ENCODE measurements around the gene BNC2.
A peak's percentile ranks its signal among the peaks of the same experiment; 100 is the strongest.

The BNC2 gene

DNA sequence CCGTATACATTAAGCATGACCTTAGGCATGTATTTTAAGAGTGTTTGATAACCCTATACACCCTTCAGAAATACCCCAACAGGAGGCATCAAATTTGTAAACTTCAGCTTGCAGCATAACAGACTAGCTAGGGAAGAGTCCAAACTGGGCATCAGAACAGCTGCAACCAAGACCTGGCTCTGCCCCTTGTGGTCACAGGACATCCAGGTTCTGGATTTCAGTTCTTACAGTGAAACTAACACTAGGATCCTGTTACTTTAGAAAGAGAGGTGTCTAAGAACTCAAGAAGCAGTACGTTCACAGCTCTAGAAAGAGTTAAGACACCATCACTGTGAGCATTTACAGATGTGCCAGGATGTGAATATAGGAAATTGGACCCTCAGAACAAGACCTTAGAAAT lies 229.8 kb downstream of the BNC2 start:
- DNase-seq = peak; percentile 19
- TF ChIP-seq, protein P1, sequence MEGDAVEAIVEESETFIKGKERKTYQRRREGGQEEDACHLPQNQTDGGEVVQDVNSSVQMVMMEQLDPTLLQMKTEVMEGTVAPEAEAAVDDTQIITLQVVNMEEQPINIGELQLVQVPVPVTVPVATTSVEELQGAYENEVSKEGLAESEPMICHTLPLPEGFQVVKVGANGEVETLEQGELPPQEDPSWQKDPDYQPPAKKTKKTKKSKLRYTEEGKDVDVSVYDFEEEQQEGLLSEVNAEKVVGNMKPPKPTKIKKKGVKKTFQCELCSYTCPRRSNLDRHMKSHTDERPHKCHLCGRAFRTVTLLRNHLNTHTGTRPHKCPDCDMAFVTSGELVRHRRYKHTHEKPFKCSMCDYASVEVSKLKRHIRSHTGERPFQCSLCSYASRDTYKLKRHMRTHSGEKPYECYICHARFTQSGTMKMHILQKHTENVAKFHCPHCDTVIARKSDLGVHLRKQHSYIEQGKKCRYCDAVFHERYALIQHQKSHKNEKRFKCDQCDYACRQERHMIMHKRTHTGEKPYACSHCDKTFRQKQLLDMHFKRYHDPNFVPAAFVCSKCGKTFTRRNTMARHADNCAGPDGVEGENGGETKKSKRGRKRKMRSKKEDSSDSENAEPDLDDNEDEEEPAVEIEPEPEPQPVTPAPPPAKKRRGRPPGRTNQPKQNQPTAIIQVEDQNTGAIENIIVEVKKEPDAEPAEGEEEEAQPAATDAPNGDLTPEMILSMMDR (IDR thresholded peaks at IDR 0.05; ENCODE audit: low read length) = no peak
- TF ChIP-seq EZH2phosphoT487 (IDR thresholded peaks at IDR 0.05; ENCODE audit: low read length) (no peak), EZH2 (optimal IDR thresholded peaks at IDR 0.05; ENCODE audit: low read depth, low read length) (no peak)
- Histone ChIP-seq H2AFZ (ENCODE audit: low read length) (no peak overlapping the region), H3K4me1 (ENCODE audit: low read length) (no peaks in the 10 kb centered on the region), H3K27me3 (replicated peaks; ENCODE audit: insufficient read depth, low read length) (no peaks in the 10 kb centered on the region), H4K20me1 (ENCODE audit: insufficient read depth, low read length) (no peaks in the 10 kb centered on the region), H3K9me2 (replicated peaks; ENCODE audit: insufficient read depth, low read length) (no peaks in the 10 kb centered on the region), H3K4me3 (ENCODE audit: low read length) (no peak overlapping the region), H3K79me2 (ENCODE audit: low read length) (no peaks in the 10 kb centered on the region), H3K9me3 (replicated peaks; ENCODE audit: insufficient read depth, low read length) (no peaks in the 10 kb centered on the region), H3F3A (ENCODE audit: insufficient read depth, low read length) (no peaks in the 10 kb centered on the region), H3K9ac (ENCODE audit: low read length) (no peak overlapping the region), H3K27ac (ENCODE audit: low read length) (no peak overlapping the region), H3K4me2 (ENCODE audit: low read depth, low read length) (no peak overlapping the region), H3K36me3 (replicated peaks; ENCODE audit: insufficient read depth, low read length) (no peaks in the 10 kb centered on the region)

DNA sequence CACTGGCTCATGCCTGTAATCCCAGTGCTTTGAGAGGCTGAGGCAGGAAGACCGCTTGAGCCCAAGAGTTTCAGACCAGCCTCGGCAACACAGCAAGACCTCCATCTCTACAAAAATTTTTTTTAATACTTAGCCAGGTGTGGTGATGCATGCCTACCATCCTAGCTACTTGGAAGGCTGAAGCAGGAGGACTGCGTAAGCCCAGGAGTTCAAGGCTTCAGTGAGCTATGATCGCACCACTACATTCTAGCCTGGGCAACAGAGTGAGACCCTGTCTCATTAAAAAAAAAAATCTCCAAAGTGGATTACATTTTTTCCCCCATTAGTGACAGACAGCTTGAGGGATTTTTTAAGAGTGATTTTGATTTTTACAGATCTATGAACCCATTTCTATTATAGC lies 230.8 kb downstream of the BNC2 start:
- no peaks in the 10 kb centered on the region for H4K20me1 ChIP-seq (ENCODE audit: insufficient read depth, low read length)
- H3K27me3 ChIP-seq (replicated peaks; ENCODE audit: insufficient read depth, low read length) = no peaks in the 10 kb centered on the region
- no peak overlapping the region for H3K4me2 ChIP-seq (ENCODE audit: low read depth, low read length)
- no peak overlapping the region for H3K9ac ChIP-seq (ENCODE audit: low read length)
- H3F3A ChIP-seq (ENCODE audit: insufficient read depth, low read length) = no peaks in the 10 kb centered on the region
- DNase-seq = no peak
- no peaks in the 10 kb centered on the region for H3K4me1 ChIP-seq (ENCODE audit: low read length)
- H2AFZ ChIP-seq (ENCODE audit: low read length) = no peak overlapping the region
- no peaks in the 10 kb centered on the region for H3K36me3 ChIP-seq (replicated peaks; ENCODE audit: insufficient read depth, low read length)
- no peaks in the 10 kb centered on the region for H3K9me2 ChIP-seq (replicated peaks; ENCODE audit: insufficient read depth, low read length)
- H3K4me3 ChIP-seq (ENCODE audit: low read length) = no peak overlapping the region
- H3K27ac ChIP-seq (ENCODE audit: low read length) = no peak overlapping the region
- no peaks in the 10 kb centered on the region for H3K79me2 ChIP-seq (ENCODE audit: low read length)
- H3K9me3 ChIP-seq (replicated peaks; ENCODE audit: insufficient read depth, low read length) = no peaks in the 10 kb centered on the region
- TF ChIP-seq EZH2 (optimal IDR thresholded peaks at IDR 0.05; ENCODE audit: low read depth, low read length) = no peak
- TF ChIP-seq, protein P1 (IDR thresholded peaks at IDR 0.05; ENCODE audit: low read length) = no peak
- TF ChIP-seq EZH2phosphoT487 (IDR thresholded peaks at IDR 0.05; ENCODE audit: low read length) = no peak

DNA sequence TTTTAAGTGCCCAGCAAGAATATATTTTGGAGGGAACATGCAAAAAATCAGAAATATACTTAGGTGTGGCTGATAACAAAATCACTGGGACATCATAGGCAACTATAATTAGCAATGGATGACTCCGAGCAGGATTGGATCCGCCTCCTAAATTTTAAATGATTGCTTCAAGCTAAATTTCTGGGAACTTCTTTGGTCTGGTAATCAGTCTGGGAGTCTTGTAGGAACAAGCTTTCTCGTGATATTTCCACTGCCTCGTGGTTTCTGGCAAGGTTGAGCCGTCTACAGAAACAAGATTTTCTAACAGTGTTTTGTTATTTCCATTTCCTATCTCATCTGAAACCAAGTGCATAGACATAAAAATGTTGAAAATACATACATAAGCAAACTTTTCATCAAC lies 232.6 kb downstream of the BNC2 start:
- Histone ChIP-seq H3K79me2 (ENCODE audit: low read length) (no peaks in the 10 kb centered on the region), H3K27ac (ENCODE audit: low read length) (no peak overlapping the region)
- no peak for DNase-seq

More for the DNA sequence above, 232.6 kb downstream of the BNC2 start:
- H3K9me3 ChIP-seq (replicated peaks; ENCODE audit: insufficient read depth, low read length) = no peaks in the 10 kb centered on the region
- no peaks in the 10 kb centered on the region for H3K4me1 ChIP-seq (ENCODE audit: low read length)
- H3F3A ChIP-seq (ENCODE audit: insufficient read depth, low read length) = no peaks in the 10 kb centered on the region
- H4K20me1 ChIP-seq (ENCODE audit: insufficient read depth, low read length) = no peaks in the 10 kb centered on the region
- H3K4me2 ChIP-seq (ENCODE audit: low read depth, low read length) = no peak overlapping the region
- no peak overlapping the region for H3K9ac ChIP-seq (ENCODE audit: low read length)
- no peaks in the 10 kb centered on the region for H3K27me3 ChIP-seq (replicated peaks; ENCODE audit: insufficient read depth, low read length)
- no peaks in the 10 kb centered on the region for H3K9me2 ChIP-seq (replicated peaks; ENCODE audit: insufficient read depth, low read length)
- no peak overlapping the region for H3K4me3 ChIP-seq (ENCODE audit: low read length)
- H2AFZ ChIP-seq (ENCODE audit: low read length) = no peak overlapping the region
- TF ChIP-seq EZH2 (optimal IDR thresholded peaks at IDR 0.05; ENCODE audit: low read depth, low read length) = no peak
- TF ChIP-seq EZH2phosphoT487 (IDR thresholded peaks at IDR 0.05; ENCODE audit: low read length) = no peak
- TF ChIP-seq, protein P1 (IDR thresholded peaks at IDR 0.05; ENCODE audit: low read length) = no peak
- H3K36me3 ChIP-seq (replicated peaks; ENCODE audit: insufficient read depth, low read length) = no peaks in the 10 kb centered on the region

Data from MM.1S (cell line).